OCI-LY3 (cell line): ENCODE results near the gene EDA.

Experiments used
- H2AFZ ChIP-seq: fragments of 200-600, 300-600 bp; shearing (Covaris generic); 2 replicates; pipeline ENCODE4 v1.6.0; 2014; ENCODE audit warnings: antibody characterized with exemption, low read depth, low read length
- H3K27ac ChIP-seq: fragments of 200-600, 300-600 bp; sonication (generic); 2 replicates; pipeline ENCODE4 v1.5.1; 2014; ENCODE audit warnings: mild to moderate bottlenecking, low read length, moderate library complexity, mixed read lengths
- H3K27me3 ChIP-seq: fragments of 200-600, 300-600 bp; sonication (generic); 2 replicates; pipeline ENCODE4 v1.6.1; 2014; ENCODE audit warnings: low read depth, low read length, mixed read lengths
- H3K36me3 ChIP-seq: fragments of 200-600, 300-600 bp; sonication (generic); replicated peaks from 2 replicates; pipeline ENCODE3; 2014; ENCODE audit warnings: low read depth, low read length, mixed read lengths
- H3K4me1 ChIP-seq: fragments of 300-600, 200-600 bp; sonication (generic); 2 replicates; pipeline ENCODE4 v1.6.1; 2014; ENCODE audit warnings: low read length, mixed read lengths
- H3K4me2 ChIP-seq: fragments of 200-600, 300-600 bp; sonication (generic); 2 replicates; pipeline ENCODE4 v1.6.1; 2014; ENCODE audit warnings: low read length, mixed read lengths
- H3K4me3 ChIP-seq: fragments of 300-600, 200-600 bp; sonication (generic); 2 replicates; pipeline ENCODE4 v1.5.1; 2014; ENCODE audit warnings: antibody characterized with exemption, mild to moderate bottlenecking, low read length, moderate library complexity
- H3K79me2 ChIP-seq: fragments of 300-600, 200-600 bp; shearing (Covaris generic); 2 replicates; pipeline ENCODE4 v1.6.1; 2014; ENCODE audit warnings: mild to moderate bottlenecking, low read length, mixed read lengths
- H3K9ac ChIP-seq: fragments of 300-600, 200-600 bp; shearing (Covaris generic); 2 replicates; pipeline ENCODE4 v1.6.0; 2014; ENCODE audit warnings: mild to moderate bottlenecking, low read length, moderate library complexity
- H3K9me3 ChIP-seq: fragments of 200-600, 300-600 bp; shearing (Covaris generic); 2 replicates; pipeline ENCODE4 v1.6.1; 2014; ENCODE audit warnings: low read length, mixed read lengths; ENCODE audit not compliant: insufficient read depth
- H4K20me1 ChIP-seq: fragments of 200-600, 300-600 bp; sonication (generic); 2 replicates; pipeline ENCODE4 v1.6.1; 2016; ENCODE audit warnings: low read length, mixed read lengths; ENCODE audit not compliant: insufficient read depth
- EZH2phosphoT487 ChIP-seq: fragments of 200-600 bp; shearing (Covaris generic); IDR thresholded peaks from 2 replicates; pipeline ENCODE4 v1.6.1; 2018; ENCODE audit warnings: antibody characterized with exemption, mixed run types, low read depth
- TF ChIP-seq, protein P1 (sequence below): fragments of 200-600, 300-600 bp; sonication (generic); IDR thresholded peaks from 2 replicates; pipeline ENCODE4 v1.5.1; 2014; ENCODE audit warnings: antibody characterized with exemption, low read length, low read depth

Gene EDA

DNA sequence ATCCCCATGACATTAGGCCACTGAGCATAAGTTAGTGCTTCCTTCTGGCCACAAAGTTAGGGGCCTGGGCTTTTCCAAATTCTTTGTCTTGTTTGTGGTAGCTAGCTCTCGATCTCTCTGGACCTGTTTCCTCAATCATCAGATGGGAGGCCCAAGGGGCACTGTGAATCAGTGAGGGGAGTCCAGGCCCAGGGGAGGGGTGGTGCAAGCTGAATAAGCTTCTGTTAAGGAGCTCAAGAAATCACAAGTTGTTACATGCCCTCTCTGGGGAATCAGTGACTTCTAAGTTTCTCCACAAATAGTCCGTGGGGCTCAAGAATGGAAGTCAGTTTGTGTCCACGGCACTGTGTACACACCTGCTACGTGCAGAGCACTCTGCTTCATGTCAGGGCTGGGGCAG is 418.7 kb downstream of the EDA start:
- Histone ChIP-seq H3K4me3 (no peak overlapping the region), H2AFZ (no peak overlapping the region), H3K4me2 (no peak overlapping the region), H3K27me3 (no peaks in the 10 kb centered on the region), H3K79me2 (no peaks in the 10 kb centered on the region), H4K20me1 (no peaks in the 10 kb centered on the region), H3K9ac (no peak overlapping the region), H3K9me3 (no peaks in the 10 kb centered on the region), H3K36me3 (no peaks in the 10 kb centered on the region), H3K27ac (no peak overlapping the region), H3K4me1 (no peaks in the 10 kb centered on the region)
- TF ChIP-seq, protein P1, sequence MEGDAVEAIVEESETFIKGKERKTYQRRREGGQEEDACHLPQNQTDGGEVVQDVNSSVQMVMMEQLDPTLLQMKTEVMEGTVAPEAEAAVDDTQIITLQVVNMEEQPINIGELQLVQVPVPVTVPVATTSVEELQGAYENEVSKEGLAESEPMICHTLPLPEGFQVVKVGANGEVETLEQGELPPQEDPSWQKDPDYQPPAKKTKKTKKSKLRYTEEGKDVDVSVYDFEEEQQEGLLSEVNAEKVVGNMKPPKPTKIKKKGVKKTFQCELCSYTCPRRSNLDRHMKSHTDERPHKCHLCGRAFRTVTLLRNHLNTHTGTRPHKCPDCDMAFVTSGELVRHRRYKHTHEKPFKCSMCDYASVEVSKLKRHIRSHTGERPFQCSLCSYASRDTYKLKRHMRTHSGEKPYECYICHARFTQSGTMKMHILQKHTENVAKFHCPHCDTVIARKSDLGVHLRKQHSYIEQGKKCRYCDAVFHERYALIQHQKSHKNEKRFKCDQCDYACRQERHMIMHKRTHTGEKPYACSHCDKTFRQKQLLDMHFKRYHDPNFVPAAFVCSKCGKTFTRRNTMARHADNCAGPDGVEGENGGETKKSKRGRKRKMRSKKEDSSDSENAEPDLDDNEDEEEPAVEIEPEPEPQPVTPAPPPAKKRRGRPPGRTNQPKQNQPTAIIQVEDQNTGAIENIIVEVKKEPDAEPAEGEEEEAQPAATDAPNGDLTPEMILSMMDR: no peak
- no peak for TF ChIP-seq EZH2phosphoT487

DNA sequence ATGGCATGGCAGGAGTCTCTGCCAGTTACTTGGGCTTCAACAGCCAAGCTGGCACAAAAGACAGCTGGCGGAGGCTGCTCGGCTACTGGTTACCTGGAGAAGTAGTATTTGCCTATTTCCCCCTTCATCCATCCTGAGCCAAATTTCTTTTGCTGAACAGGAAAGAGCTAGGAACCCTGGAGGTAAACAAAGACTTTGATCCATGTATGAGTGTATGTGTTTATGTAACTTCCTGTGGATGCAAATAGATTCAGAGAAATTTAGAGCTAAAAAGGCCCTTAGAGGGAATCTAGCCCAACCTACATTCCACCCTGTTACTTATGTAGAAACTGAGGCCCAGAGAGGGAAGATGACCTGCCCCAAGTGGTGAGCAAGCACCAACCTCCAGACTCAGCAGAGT is 422.6 kb downstream of the EDA start:
- no peak overlapping the region for H3K4me3 ChIP-seq
- no peak for TF ChIP-seq EZH2phosphoT487
- TF ChIP-seq, protein P1: no peak
- H3K9me3 ChIP-seq: no peaks in the 10 kb centered on the region
- H3K27ac ChIP-seq: no peak overlapping the region
- H3K36me3 ChIP-seq: no peaks in the 10 kb centered on the region
- H2AFZ ChIP-seq: no peak overlapping the region
- H3K9ac ChIP-seq: no peak overlapping the region
- H3K79me2 ChIP-seq: no peaks in the 10 kb centered on the region
- no peaks in the 10 kb centered on the region for H3K4me1 ChIP-seq
- no peak overlapping the region for H3K4me2 ChIP-seq
- H4K20me1 ChIP-seq: no peaks in the 10 kb centered on the region
- no peaks in the 10 kb centered on the region for H3K27me3 ChIP-seq

DNA sequence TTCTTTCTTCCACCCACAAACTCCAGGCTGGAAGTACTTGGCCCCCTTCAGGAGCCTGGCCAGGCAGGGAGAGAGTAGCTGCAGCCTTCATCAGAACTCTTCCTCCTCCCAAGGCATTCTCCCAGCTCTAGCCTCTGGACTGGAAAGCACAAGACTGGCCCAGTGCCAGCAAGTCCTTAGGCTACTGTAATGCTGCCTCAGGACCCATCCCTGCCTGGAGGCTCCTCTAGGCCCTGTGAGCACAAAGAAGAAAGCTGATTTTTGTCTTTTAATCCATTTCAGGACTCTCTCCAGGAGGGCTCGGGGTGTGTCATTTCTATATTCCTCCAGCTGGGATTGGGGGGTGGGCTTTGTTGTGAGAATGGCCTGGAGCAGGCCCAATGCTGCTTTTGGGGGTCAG is 423.0 kb downstream of the EDA start:
- Histone ChIP-seq H3K27me3 (no peaks in the 10 kb centered on the region), H3K4me1 (no peaks in the 10 kb centered on the region), H3K9me3 (no peaks in the 10 kb centered on the region), H2AFZ (no peak overlapping the region), H4K20me1 (no peaks in the 10 kb centered on the region), H3K79me2 (no peaks in the 10 kb centered on the region), H3K36me3 (no peaks in the 10 kb centered on the region), H3K4me2 (no peak overlapping the region), H3K27ac (no peak overlapping the region), H3K9ac (no peak overlapping the region), H3K4me3 (no peak overlapping the region)
- TF ChIP-seq, protein P1: no peak
- TF ChIP-seq EZH2phosphoT487: no peak

DNA sequence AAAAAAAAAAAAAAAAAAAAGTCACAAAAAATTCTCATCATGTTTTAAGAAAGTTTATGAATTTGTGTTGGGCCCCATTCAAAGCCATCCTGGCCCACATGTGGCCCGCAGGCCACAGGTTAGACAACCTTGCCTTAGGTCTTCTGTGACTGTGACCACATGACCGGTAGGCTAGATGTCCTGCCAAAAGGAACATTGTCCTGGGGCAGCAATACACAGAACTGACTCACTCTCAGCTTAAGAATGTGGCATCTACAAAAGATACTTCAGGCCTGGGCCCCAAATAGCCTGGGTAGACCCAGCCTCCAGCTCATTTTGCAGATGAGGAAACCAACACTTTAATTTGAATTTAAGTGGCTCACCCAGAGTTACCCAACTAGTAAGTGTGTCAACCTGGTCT is 423.8 kb downstream of the EDA start:
- Histone ChIP-seq H2AFZ (no peak overlapping the region), H3K4me2 (no peak overlapping the region), H3K27ac (no peak overlapping the region), H3K36me3 (no peaks in the 10 kb centered on the region), H3K9me3 (no peaks in the 10 kb centered on the region), H3K79me2 (no peaks in the 10 kb centered on the region), H3K4me3 (no peak overlapping the region), H3K4me1 (no peaks in the 10 kb centered on the region), H4K20me1 (no peaks in the 10 kb centered on the region), H3K27me3 (no peaks in the 10 kb centered on the region), H3K9ac (no peak overlapping the region)
- TF ChIP-seq, protein P1: no peak
- TF ChIP-seq EZH2phosphoT487: no peak
